ENCODE results near the gene PDZRN3. TPM values are rescaled to one million over a fixed set of nuclear protein-coding genes. Genes with fewer than 3 reads are reported as not detected.

PDZRN3 gene
- total RNA-seq, 2 experiments from 2014 or later = not detected

GRCh38 chr3:73433079-73433478 is 191.7 kb downstream of the PDZRN3 start:
- ChIA-PET POLR2A (no interaction called here), CTCF (no interaction called here)

GRCh38 chr3:73432706-73433032 is 192.1 kb downstream of the PDZRN3 start:
- CTCF ChIA-PET = no interaction called here
- POLR2A ChIA-PET = no interaction called here

DNA sequence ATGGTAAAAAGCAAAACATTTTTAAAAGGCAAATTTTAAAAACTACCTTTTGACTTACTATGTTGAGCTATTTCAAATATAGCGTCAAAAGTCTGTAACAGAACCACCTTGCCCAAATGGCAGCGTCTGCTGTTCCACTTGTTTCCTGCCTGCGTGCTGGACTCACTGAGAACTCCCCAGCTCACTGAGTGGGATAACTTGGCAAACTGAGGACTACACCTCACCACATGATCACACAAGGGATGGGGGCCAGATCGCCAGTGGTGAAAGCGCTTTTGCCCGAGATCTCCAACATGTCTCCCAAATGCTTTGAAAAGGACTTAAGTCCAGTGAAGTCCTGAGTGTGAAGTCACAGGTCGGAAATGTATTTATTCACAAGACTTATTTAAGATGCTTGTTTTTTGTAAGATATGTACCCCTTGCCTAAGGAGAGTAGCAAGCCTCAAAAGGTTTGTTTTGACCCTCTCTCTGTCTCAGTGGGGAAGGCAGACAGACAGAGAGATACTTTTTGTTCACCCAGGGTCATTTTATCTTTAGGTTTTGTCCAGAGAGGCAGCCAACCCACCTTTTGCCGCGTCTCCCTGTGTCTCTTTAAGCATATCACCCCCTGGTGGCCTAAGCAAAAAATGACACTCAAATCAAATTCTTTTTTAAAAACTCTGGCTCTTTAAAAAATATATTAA is 192.6 kb downstream of the PDZRN3 start:
- ChIA-PET CTCF (interaction anchor here (1.0 kb wide), 1 partner anchor 17 kb away, joined by 3 read pairs; no protein-coding TSS in a partner anchor), POLR2A (no interaction called here)

GRCh38 chr3:73431183-73431900 is 193.4 kb downstream of the PDZRN3 start:
- POLR2A ChIA-PET = no interaction called here

GRCh38 chr3:73427048-73427706 is 197.6 kb downstream of the PDZRN3 start:
- ChIA-PET POLR2A (no interaction called here), CTCF (no interaction called here)

More at GRCh38 chr3:73431183-73431900, 193.4 kb downstream of the PDZRN3 start:
- CTCF ChIA-PET = interaction anchor here (1.0 kb wide), 1 partner anchor 16 kb away, joined by 3 read pairs; no protein-coding TSS in a partner anchor

- ChIA-PET CTCF (no interaction called here), POLR2A (no interaction called here)
Observed at GRCh38 chr3:73426606-73427005, 198.1 kb downstream of the PDZRN3 start.

GRCh38 chr3:73423116-73423515 is 201.6 kb downstream of the PDZRN3 start:
- CTCF ChIA-PET = no interaction called here
- POLR2A ChIA-PET = no interaction called here

DNA sequence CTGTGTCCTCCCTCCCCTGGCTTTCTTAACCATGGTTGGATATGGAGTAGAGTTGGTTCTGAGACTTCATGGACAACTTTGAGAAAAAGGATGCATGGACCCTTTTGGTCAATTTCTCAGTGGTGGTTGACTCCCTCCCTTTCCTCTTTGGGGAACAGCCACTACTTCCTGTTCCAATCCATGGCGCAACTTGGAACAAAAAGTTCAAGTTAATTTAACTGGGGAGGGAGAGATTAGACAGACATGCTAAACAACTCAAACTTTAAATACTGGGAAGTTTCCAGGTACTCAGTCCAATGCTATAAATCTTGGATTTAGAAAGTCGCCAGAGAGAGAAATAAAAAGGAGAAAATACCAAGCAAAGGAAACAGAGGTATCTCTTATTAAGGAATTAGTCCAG is 202.2 kb downstream of the PDZRN3 start:
- ChIA-PET POLR2A (no interaction called here), CTCF (no interaction called here)

GRCh38 chr3:73419942-73420341 is 204.8 kb downstream of the PDZRN3 start:
- POLR2A ChIA-PET = no interaction called here
- CTCF ChIA-PET = no interaction called here

DNA sequence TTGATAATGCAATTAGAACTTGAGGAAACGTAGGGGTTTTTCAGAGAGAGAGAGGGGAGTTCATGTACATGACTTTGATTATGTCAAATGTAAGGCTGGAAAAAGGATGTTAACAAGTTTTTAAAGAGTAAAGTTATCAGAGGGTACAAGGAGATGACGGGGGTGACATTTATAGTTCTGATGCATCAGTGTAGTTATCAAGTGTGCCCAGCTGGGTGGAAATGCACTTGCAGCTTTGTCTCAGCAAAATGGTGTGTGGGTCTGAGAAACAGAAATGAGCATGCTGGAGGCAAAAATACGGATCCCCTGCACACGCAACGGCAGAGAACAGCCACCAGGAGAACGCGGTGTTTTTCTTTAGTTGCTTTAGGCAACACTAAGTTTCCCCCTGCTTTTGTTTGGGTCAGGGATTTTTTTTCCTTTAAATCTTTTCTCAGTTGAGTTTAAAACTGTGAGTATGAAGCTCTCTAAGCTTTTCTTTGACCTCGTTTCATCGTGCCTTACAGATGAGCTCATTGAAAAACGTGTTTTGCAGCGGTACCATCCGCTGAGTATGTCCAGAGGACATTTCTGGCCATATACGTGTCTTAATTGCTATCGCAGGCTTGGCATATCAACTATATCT is 205.4 kb downstream of the PDZRN3 start:
- POLR2A ChIA-PET = no interaction called here
- CTCF ChIA-PET = no interaction called here

DNA sequence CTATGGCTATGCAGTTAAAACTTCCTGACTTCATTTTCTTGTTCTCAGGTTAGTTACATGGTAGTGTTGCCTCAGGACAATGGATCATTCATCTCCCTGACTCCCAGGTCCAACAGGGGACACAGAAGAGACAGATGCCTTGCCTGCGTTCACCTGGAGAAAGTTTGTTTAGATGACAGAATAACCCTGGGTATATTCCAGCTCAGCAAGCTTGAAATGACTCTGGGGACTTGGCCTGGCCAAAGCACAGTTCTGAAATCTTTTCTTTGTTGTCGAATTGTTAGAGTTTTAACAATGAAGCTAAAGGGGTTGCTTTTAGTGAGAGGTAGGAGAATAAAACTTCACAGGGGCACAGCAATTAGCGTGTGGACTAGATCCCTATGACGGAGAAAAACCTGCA is 206.1 kb downstream of the PDZRN3 start:
- CTCF ChIA-PET = no interaction called here

DNA sequence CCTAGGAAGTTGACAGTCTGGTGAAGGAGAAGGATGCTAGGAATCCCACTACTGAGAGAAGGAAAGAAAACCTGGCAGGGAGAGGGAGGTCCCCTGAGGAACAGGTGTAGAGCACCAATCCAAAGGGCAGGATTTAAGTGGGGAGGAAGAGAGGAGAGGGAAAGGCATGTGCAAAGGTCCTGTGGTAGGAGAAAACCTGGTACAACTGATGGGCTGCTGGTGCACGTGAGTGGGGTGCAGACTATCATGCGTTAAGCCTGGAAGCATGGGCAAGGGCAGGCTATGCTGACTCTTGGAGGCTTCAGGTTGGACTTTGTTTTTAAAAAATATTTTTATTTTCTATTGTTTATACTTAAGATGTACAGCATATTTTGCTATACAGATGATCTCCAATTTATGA is 209.6 kb downstream of the PDZRN3 start:
- ChIA-PET POLR2A (no interaction called here), CTCF (interaction anchor here (0.7 kb wide), 1 partner anchor 17 kb away, joined by 3 read pairs; no protein-coding TSS in a partner anchor)

More for the DNA sequence above, 206.1 kb downstream of the PDZRN3 start:
- POLR2A ChIA-PET = no interaction called here

DNA sequence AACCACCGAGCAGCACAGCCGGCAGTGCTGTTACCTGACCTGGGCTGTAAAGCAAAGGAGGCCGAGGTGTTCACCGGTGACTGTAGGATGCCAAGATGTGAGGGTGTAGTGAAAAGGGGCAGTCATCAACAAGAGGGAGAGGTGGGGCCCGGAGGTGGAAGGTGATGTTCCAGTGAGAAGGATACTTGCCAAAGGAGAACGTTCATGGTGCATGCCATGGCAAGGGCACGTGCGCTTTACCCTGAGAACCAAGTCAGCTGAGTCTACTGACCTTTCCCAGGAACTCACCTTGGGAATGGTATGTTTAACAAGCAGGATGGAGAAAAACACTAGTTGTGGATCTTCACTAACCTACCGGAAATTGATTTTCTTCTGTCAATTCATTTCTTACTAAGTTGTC is 211.1 kb downstream of the PDZRN3 start:
- ChIA-PET CTCF (no interaction called here), POLR2A (no interaction called here)

DNA sequence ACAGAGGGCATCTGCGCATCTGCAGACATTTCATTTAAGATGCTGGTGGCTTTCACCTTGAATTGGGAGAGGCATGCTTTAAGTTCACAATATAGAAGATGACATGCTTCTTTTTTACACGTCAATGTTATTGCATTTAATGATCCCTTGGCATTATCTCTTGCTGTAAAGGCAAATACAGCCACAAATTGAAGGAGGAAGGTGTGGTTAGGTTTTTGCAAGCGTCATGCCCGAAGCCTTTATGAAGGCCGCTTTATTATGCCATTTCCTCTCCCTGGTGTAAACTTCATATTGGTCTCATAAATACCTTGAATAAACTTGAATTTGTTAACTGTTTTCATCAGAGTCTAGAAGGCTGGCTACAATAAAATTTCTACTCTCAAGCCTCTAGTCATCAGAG is 212.7 kb downstream of the PDZRN3 start:
- ChIA-PET CTCF (no interaction called here), POLR2A (no interaction called here)

DNA sequence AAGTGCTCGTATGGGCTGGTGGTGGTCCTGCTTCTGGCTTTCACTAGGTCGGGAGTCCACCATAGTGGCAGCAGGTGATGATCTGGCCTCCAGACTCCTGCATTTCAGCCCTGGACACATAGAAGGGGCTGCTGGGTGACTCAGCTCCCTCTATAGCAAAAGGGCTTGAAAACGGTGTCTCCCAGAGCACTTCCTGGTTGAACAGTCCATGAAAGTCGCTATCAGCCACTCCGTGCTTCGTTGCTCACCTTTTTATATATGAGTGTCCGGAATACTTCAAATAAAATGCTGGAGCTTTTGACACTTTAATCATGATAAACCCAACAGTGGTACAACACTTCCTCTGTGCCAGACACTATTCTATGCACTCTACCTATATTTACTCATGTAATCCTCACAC is 213.2 kb downstream of the PDZRN3 start:
- POLR2A ChIA-PET = no interaction called here
- CTCF ChIA-PET = no interaction called here

DNA sequence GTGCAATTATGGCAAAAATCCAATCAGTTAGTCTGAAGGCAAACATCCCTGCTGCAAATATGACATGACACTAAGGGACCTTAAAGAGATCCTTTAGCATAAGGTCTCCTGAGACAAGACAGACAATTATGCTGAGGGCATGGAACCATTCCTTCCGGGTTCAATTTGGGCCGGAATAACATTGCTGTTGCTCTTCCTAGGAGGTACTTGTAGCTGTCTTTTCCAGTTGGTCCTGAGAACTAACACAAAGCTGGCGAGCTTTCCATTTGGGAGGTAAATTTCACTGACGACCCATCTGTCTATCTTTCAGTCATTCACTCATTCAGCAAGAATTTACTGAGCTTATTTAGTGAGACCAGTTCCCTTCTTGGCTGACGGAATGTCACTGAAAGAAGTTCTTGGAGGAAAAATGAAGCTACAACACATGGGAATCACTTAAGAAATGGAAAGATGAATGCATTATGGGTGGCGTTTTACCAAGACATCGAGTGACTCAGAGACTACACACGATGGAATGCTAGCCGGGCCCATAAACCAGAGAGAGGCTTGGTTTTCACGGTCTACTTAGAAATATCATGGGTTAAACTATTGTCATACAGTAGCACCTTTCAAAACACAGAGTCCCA is 215.5 kb downstream of the PDZRN3 start:
- ChIA-PET POLR2A (no interaction called here), CTCF (no interaction called here)

DNA sequence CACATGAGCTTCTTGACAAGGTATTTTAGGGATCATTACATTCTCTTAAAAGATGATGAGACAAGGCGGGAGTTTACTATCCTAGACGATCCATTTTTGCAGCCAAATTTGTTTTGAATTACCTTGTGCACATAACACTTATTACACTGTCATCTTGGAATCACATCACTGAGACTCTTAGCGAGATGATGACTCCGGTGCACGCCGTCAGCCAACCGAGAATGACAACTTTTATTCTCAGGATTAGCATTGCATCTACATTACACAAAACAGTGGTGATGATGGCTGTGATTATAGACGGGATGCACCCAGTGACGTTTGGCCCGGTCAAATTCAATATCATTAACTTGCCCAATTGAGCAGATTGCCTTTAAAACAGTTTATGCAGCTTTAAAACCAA is 216.1 kb downstream of the PDZRN3 start:
- CTCF ChIA-PET = no interaction called here
- POLR2A ChIA-PET = no interaction called here

- CTCF ChIA-PET = no interaction called here
Observed at GRCh38 chr3:73407577-73407976, 217.2 kb downstream of the PDZRN3 start.

DNA sequence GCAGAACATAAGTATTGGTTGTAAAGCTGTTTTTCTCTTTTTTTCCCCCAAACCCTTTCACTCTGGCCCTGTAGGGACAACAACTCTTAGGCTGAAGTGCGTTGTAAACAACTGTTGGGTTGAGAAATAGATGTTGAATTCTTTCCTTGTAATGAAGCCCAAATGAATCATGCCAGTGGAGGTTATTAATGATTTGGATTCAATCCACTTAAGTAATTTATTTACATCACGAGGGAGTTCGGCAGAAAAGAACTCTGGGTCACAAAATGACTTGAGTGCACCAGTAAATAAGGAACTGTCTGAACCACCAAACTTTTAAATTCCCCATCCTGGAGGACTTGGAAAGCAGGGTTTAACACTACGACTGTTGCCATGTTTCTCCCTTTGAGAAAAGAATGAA is 218.9 kb downstream of the PDZRN3 start:
- POLR2A ChIA-PET = no interaction called here
- CTCF ChIA-PET = interaction anchor here (1.5 kb wide), 1 partner anchor 23 kb away, joined by 3 read pairs; no protein-coding TSS in a partner anchor

More at GRCh38 chr3:73407577-73407976, 217.2 kb downstream of the PDZRN3 start:
- POLR2A ChIA-PET = no interaction called here

DNA sequence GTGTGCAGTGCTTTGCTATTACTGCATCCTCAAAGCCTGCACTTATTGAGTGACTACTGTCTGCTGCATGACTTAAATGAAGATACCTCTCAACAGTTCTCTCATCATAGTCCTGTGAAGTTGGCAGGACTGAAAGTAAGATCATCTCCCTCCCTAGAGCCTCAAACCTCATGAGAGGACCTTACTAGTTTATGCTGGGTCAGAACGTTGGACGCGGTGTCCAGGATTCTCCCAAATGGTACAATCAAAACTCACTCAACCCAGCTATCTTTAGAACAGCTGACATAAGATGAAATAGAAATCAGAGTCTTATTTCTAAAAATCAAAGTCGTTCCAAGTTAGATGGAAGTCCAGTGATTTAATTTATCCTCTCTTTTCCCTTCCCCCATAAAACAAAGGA is 219.7 kb downstream of the PDZRN3 start:
- ChIA-PET CTCF (no interaction called here), POLR2A (no interaction called here)
